Neural progenitor cell (in vitro differentiated cells): ENCODE measurements around the gene PDE8B.

ENCODE experiments used
- EZH2 ChIP-seq: fragments of 200-600 bp; sonication (generic); IDR thresholded peaks from 2 replicates; pipeline ENCODE4 v1.6.1; 2017; ENCODE audit warnings: antibody characterized with exemption, mild to moderate bottlenecking, moderate library complexity
- EZH2phosphoT487 ChIP-seq: fragments of 200-600 bp; sonication (generic); IDR thresholded peaks from 2 replicates; pipeline ENCODE4 v1.6.1; 2017; ENCODE audit warnings: antibody characterized with exemption
- TF ChIP-seq, protein P1 (sequence below): fragments of 200-600 bp; sonication (generic); IDR thresholded peaks from 2 replicates; pipeline ENCODE4 v1.5.1; 2017; ENCODE audit warnings: antibody characterized with exemption, mild to moderate bottlenecking

DNA sequence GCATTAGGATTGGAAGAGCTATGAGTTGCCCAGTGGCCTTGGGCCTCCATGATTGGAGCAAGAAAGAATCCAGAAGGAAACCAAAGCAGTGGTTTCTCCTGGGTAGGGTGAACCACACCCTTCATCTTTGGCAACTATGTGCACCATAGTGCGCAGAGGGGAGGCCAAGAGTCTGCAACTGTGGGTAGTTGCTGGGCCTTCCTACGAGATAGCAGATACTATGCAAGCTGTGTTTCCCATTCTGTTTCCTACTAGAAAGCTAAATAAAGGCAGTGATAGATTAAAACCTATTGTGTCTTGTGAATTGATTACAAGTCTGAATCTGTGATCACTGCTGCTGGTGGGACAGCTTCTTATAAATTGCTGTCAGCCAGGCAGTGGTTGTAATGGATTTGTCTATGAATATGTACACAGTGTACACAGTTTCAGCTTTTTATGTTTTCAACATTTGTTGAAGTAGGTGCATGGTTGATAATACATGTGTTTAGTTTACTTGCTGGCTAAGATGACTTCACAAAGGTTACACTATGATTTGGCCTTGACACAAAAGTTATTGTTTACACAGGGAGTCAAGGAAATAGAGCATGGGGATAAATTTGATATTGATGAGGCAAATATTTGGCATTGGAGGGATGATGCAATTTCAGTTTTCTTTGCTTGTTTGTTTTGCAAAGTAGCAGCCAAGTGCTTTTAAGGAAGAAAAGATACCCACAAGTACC lies 23.7 kb upstream of the PDE8B start:
- TF ChIP-seq, protein P1, sequence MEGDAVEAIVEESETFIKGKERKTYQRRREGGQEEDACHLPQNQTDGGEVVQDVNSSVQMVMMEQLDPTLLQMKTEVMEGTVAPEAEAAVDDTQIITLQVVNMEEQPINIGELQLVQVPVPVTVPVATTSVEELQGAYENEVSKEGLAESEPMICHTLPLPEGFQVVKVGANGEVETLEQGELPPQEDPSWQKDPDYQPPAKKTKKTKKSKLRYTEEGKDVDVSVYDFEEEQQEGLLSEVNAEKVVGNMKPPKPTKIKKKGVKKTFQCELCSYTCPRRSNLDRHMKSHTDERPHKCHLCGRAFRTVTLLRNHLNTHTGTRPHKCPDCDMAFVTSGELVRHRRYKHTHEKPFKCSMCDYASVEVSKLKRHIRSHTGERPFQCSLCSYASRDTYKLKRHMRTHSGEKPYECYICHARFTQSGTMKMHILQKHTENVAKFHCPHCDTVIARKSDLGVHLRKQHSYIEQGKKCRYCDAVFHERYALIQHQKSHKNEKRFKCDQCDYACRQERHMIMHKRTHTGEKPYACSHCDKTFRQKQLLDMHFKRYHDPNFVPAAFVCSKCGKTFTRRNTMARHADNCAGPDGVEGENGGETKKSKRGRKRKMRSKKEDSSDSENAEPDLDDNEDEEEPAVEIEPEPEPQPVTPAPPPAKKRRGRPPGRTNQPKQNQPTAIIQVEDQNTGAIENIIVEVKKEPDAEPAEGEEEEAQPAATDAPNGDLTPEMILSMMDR = no peak
- no peak for TF ChIP-seq EZH2
- TF ChIP-seq EZH2phosphoT487 = no peak
